ENCODE data around the gene RAP1GAP. TPM values are rescaled to one million over a fixed set of nuclear protein-coding genes. Genes with fewer than 3 reads are reported as not detected.

RAP1GAP gene
- total RNA-seq, 1 experiment from 2014 or later = 30.2 TPM

DNA sequence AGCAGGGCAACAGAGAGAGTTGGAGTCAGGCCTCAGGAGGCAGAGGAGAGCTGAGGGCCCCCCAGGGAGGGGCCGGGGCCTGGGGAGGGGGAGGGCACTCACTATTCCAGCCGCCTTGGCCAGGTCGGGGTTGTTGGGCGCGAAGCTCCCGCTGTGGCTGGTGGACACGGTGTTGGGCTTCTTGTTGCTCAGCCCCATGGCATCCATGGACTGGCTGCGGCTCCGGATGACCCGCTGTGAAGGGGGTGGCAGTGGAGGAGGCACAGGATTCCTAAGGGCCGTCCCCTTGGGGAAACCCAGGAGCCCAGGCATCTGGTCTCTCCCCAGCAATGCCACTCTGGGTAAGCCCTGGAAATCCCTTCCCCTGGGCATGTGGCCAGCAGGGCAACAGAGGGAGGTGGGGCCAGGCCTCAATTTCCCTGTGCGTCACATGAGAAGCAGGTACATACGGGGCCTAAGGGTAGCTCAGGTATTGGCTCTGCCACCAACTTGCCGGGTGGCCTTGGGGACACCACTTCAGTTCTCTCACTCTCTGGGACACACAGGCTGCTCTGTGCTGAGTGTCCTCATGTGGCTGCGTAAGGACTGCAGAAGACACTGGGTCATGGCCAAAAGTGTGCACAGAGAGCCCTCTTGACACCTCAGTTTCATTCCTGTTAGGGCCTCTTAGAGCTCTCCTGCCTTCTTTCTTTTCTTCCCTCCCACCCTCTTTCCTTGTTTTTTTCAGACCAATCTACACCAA is 63.0 kb downstream of the RAP1GAP start:
- Histone ChIP-seq H3K36me3 (ENCODE audit: low read depth) (no peaks in the 10 kb centered on the region), H3K4me1 (replicated peaks; ENCODE audit: insufficient read depth) (no peaks in the 10 kb centered on the region), H3K4me2 (no peak overlapping the region), H3K27me3 (ENCODE audit: insufficient read depth, low read depth) (no peaks in the 10 kb centered on the region), H2AFZ (no peak overlapping the region), H3K9me2 (ENCODE audit: insufficient read depth) (no peaks in the 10 kb centered on the region), H4K20me1 (ENCODE audit: insufficient read depth) (no peaks in the 10 kb centered on the region), H3K4me3 (no peak overlapping the region), H3K27ac (no peak overlapping the region), H3K79me2 (ENCODE audit: low read depth) (no peaks in the 10 kb centered on the region), H3K9me3 (ENCODE audit: insufficient read depth, low read depth) (no peaks in the 10 kb centered on the region), H3F3A (ENCODE audit: insufficient read depth, low read depth) (no peaks in the 10 kb centered on the region)
- ChIA-PET POLR2A (ENCODE audit: unreplicated experiment) (no interaction called here), CTCF (no interaction called here)
- intact Hi-C loops (cut with micrococcal nuclease; ENCODE audit: unreplicated experiment) = no loop called here
- TF ChIP-seq, protein P1, sequence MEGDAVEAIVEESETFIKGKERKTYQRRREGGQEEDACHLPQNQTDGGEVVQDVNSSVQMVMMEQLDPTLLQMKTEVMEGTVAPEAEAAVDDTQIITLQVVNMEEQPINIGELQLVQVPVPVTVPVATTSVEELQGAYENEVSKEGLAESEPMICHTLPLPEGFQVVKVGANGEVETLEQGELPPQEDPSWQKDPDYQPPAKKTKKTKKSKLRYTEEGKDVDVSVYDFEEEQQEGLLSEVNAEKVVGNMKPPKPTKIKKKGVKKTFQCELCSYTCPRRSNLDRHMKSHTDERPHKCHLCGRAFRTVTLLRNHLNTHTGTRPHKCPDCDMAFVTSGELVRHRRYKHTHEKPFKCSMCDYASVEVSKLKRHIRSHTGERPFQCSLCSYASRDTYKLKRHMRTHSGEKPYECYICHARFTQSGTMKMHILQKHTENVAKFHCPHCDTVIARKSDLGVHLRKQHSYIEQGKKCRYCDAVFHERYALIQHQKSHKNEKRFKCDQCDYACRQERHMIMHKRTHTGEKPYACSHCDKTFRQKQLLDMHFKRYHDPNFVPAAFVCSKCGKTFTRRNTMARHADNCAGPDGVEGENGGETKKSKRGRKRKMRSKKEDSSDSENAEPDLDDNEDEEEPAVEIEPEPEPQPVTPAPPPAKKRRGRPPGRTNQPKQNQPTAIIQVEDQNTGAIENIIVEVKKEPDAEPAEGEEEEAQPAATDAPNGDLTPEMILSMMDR (conservative IDR thresholded peaks at IDR 0.05) = no peak
- TF ChIP-seq EZH2 (IDR thresholded peaks at IDR 0.05; ENCODE audit: low read depth) = no peak
- no peak for DNase-seq
- no TSS peak for BruUV-seq (replicated peaks)

DNA sequence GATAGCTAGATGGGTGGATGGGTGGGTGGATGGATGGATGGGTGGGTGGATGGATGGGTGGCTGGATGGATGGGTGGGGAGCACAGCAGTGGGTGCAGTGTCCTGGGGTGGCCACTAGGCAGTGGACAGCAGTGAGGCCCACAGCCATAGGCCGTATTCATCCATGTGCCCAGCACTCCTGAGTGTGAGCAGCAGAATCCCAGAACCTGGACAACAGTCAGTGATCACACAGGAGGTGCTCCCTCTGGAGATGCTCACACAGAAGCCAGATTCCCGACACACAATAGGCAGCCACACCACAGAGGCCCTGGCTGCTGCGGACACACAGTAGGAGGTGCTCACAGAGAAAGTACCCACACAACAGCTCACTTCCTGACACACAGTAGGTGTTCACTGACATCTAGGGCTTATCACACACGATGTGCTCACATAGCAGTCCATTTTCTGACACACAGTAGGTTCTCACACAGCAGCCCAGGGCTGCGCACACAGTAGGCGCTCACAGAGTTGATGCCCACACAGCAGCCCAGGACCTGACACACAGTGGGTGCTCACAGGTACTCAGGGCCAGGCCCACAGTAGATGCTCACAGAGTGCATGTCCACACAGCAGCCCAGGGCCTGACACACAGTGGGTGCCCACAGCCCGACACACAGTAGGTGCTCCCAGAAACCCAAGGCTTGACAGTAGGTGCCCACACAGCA is 64.0 kb downstream of the RAP1GAP start:
- H3K27me3 ChIP-seq (ENCODE audit: insufficient read depth, low read depth) = no peaks in the 10 kb centered on the region
- intact Hi-C loops (cut with micrococcal nuclease; ENCODE audit: unreplicated experiment) = no loop called here
- BruUV-seq (replicated peaks) = no TSS peak

DNA sequence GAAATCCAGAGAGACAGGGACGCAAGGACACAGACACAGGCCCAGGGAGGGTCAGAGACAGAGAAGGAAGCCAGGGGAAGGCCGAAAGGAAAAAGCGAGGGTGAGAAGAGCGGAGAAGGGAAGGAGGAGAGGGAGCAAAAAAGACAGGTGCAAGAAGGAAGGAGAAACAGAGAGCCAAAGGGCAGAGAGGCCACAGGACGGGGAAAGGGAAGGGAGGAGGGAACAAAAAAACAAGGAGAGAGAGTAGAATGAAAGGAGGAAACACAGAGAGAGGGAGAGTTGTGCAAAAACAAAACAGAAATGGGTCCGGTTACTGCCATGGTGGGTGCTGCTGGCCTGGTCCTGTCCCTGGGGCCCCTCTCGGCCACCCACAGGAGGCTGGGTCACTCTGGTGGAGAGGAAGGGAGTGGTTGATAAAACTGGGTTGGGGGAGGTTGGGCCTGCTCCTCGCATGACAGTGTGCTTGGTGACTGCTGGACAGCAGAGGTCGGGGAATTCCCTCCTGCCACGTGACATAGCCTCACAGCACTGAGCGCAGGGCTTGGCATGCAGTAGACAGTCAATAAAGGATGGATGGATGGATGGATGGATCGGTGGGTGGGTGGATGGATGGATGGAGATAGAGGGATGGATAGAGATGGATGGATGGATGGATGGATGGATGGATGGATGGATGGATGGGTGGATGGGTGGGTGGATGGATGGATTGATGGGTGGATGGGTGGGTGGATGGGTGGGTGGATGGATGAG is 64.8 kb downstream of the RAP1GAP start:
- Histone ChIP-seq H2AFZ (no peak overlapping the region), H3K36me3 (ENCODE audit: low read depth) (no peaks in the 10 kb centered on the region), H3K9me2 (ENCODE audit: insufficient read depth) (no peaks in the 10 kb centered on the region), H3K4me2 (no peak overlapping the region), H3K27me3 (ENCODE audit: insufficient read depth, low read depth) (no peaks in the 10 kb centered on the region), H3K9me3 (ENCODE audit: insufficient read depth, low read depth) (no peaks in the 10 kb centered on the region), H3K79me2 (ENCODE audit: low read depth) (no peaks in the 10 kb centered on the region), H3K4me1 (replicated peaks; ENCODE audit: insufficient read depth) (no peaks in the 10 kb centered on the region), H3K27ac (no peak overlapping the region), H4K20me1 (ENCODE audit: insufficient read depth) (no peaks in the 10 kb centered on the region), H3K4me3 (no peak overlapping the region), H3F3A (ENCODE audit: insufficient read depth, low read depth) (no peaks in the 10 kb centered on the region)
- ChIA-PET POLR2A (ENCODE audit: unreplicated experiment) (no interaction called here), CTCF (no interaction called here)
- TF ChIP-seq EZH2 (IDR thresholded peaks at IDR 0.05; ENCODE audit: low read depth) = no peak
- TF ChIP-seq, protein P1 (conservative IDR thresholded peaks at IDR 0.05) = no peak
- BruUV-seq (replicated peaks) = no TSS peak
- intact Hi-C loops (cut with micrococcal nuclease; ENCODE audit: unreplicated experiment) = no loop called here
- DNase-seq = no peak

More for the DNA sequence above, 64.0 kb downstream of the RAP1GAP start:
- Histone ChIP-seq H3F3A (ENCODE audit: insufficient read depth, low read depth) (no peaks in the 10 kb centered on the region), H3K9me3 (ENCODE audit: insufficient read depth, low read depth) (no peaks in the 10 kb centered on the region), H3K4me3 (no peak overlapping the region), H3K79me2 (ENCODE audit: low read depth) (no peaks in the 10 kb centered on the region), H3K4me1 (replicated peaks; ENCODE audit: insufficient read depth) (no peaks in the 10 kb centered on the region), H3K4me2 (no peak overlapping the region), H3K36me3 (ENCODE audit: low read depth) (no peaks in the 10 kb centered on the region), H4K20me1 (ENCODE audit: insufficient read depth) (no peaks in the 10 kb centered on the region), H2AFZ (no peak overlapping the region), H3K9me2 (ENCODE audit: insufficient read depth) (no peaks in the 10 kb centered on the region), H3K27ac (no peak overlapping the region)
- no peak for TF ChIP-seq EZH2 (IDR thresholded peaks at IDR 0.05; ENCODE audit: low read depth)
- TF ChIP-seq, protein P1 (conservative IDR thresholded peaks at IDR 0.05) = no peak
- DNase-seq = no peak
- ChIA-PET POLR2A (ENCODE audit: unreplicated experiment) (no interaction called here), CTCF (no interaction called here)

Measured in PC-9 (cell line).